Esophagus muscularis mucosa (tissue), 4 donors: ENCODE results near the gene PLCG1.

ENCODE experiments used
- EP300 ChIP-seq: sonication (generic); formaldehyde crosslinking; IDR thresholded peaks from one replicate; pipeline ENCODE4 v1.6.1; 2017; ENCODE audit warnings: antibody characterized with exemption
- POLR2A ChIP-seq: fragments of 450-650 bp; IDR thresholded peaks from one replicate; pipeline ENCODE4 v1.6.1; 2017; ENCODE audit warnings: antibody characterized with exemption, moderate library complexity, mild to moderate bottlenecking, low read depth
- POLR2AphosphoS5 ChIP-seq, 2 donors: sonication (generic); formaldehyde crosslinking; IDR thresholded peaks; one replicate each; pipeline ENCODE4 v1.6.1; 2017; ENCODE audit warnings: antibody characterized with exemption in 2 of 2
- TF ChIP-seq, protein P1 (sequence below), 3 experiments: fragments of 200-600 bp in 2 of 3; fragments of 450-650 bp in 1 of 3; sonication (generic) in 2 of 3; IDR thresholded peaks; one replicate each; pipeline ENCODE4 v1.5.1; 2017 to 2019; ENCODE audit warnings: antibody characterized with exemption in 3 of 3, mild to moderate bottlenecking in 2 of 3, moderate library complexity in 1 of 3

- TF ChIP-seq, protein P1, sequence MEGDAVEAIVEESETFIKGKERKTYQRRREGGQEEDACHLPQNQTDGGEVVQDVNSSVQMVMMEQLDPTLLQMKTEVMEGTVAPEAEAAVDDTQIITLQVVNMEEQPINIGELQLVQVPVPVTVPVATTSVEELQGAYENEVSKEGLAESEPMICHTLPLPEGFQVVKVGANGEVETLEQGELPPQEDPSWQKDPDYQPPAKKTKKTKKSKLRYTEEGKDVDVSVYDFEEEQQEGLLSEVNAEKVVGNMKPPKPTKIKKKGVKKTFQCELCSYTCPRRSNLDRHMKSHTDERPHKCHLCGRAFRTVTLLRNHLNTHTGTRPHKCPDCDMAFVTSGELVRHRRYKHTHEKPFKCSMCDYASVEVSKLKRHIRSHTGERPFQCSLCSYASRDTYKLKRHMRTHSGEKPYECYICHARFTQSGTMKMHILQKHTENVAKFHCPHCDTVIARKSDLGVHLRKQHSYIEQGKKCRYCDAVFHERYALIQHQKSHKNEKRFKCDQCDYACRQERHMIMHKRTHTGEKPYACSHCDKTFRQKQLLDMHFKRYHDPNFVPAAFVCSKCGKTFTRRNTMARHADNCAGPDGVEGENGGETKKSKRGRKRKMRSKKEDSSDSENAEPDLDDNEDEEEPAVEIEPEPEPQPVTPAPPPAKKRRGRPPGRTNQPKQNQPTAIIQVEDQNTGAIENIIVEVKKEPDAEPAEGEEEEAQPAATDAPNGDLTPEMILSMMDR (IDR thresholded peaks at IDR 0.05) = no peak
- TF ChIP-seq POLR2AphosphoS5 (IDR thresholded peaks at IDR 0.05) (no peak), EP300 (no peak), POLR2A (no peak)
These were observed 3.5 kb upstream of the PLCG1 start for GRCh38 chr20:41133709-41134361.
